Mesodermal cell (in vitro differentiated cells): ENCODE results near the gene DALRD3.
A peak's percentile ranks its signal among the peaks of the same experiment; 100 is the strongest.

Experiments used
- H3K27ac ChIP-seq: 2 replicates; pipeline ENCODE4 v1.7.0; 2013; ENCODE audit warnings: mild to moderate bottlenecking, low read depth, low read length, moderate library complexity; ENCODE audit not compliant: severe bottlenecking
- H3K36me3 ChIP-seq: 2 replicates; pipeline ENCODE4 v1.7.1; 2013; ENCODE audit warnings: mild to moderate bottlenecking, low read length, moderate library complexity; ENCODE audit not compliant: control insufficient read depth, insufficient read depth
- H3K4me1 ChIP-seq: one replicate; pipeline ENCODE4 v1.7.1; 2013; ENCODE audit warnings: mild to moderate bottlenecking, low read length; ENCODE audit not compliant: insufficient read depth, control insufficient read depth, poor library complexity, severe bottlenecking
- H3K4me3 ChIP-seq: 2 replicates; pipeline ENCODE4 v1.7.0; 2013; ENCODE audit warnings: low read length, control low read depth, mild to moderate bottlenecking; ENCODE audit not compliant: insufficient read depth, poor library complexity, severe bottlenecking; ENCODE audit errors: extremely low read depth
- H3K9me3 ChIP-seq: 2 replicates; pipeline ENCODE4 v1.7.1; 2013; ENCODE audit warnings: mild to moderate bottlenecking, low read length, moderate library complexity; ENCODE audit not compliant: control insufficient read depth
- WGBS, 2 experiments: methylation state at CpG; one replicate each; pipeline ENCODE4 v1.1.5; 2013; ENCODE audit warnings: missing lambda C conversion rate in 2 of 2; ENCODE audit not compliant: insufficient coverage in 2 of 2; 5-methylcytosine and 5-hydroxymethylcytosine counted together

DALRD3 gene

DNA sequence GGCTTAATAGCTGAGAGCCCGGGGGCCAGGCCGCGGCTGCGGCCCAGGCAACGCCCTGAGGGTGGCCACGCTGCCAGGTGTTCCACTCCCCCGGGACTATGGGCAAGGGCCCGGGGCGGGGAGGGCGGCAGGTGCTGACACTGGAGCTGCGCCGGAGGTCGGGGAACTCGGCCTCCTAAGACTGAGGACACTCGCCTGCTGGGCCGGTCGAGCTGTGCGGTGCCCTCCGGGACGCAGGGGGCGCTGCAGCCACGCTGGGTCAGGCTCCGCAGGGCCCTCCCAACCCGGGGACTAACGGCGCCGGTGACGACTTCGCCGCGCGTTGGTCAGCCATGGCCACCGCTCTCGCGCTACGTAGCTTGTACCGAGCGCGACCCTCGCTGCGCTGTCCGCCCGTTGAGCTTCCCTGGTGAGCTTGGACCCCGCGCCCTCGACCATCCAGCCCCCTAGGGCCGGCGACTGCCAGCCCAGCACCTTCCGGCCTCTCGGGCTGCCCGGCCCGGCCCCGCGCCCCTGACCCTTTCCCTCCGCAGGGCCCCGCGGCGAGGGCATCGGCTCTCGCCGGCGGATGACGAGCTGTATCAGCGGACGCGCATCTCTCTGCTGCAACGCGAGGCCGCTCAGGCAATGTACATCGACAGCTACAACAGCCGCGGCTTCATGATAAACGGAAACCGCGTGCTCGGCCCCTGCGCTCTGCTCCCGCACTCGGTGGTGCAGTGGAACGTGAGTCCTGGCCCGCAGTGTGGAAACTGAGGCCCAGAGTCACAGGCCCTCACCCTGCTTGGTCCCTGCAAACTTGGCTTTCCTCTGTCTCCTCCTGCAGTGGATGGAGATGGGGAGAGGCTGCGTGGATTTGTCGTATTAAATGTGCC, 3.7 kb upstream of the DALRD3 start, which contains the start of gene NDUFAF3:
NDUFAF3 (plus strand) TSS at position 309 of the 875 bp plus-strand sequence; CDS start at position 333, 24 bp downstream.
- 0% methylated on average over 73 to 77 of the region's 83 CpGs for WGBS, 2 experiments
- peaks cover 46% of the 10 kb centered on the region for H3K36me3 ChIP-seq

DNA sequence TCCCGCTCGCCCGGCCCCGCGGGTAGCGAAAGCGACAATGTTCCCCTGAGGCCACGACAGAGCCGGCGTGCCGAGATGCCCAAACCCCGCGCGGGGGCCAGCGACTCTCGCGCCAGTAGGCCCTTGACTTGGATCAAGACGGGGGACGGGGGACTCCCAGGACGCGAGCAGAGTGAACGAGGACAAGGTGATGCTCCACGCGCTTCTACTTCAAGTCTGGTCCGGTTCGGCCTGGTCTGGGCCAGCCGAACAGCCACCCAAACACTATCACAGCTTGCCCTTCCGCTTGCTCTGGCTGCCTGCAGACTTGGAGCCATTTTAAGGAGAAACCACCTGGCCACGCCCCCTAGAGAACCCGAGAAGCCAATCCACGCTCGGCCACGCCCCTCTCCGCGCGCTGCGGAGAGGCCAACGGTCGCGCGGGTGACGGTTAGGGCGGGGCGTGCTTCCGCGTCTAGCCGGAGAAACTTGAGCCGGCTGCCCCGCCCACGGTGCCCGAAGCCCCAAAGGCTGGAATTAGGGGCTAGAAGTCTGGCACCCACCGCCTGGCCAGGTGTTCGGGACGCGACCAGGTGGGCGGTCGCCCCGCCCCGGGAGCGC, 2.9 kb upstream of the DALRD3 start:
- 0% methylated on average over 50 to 54 of the region's 60 CpGs for WGBS, 2 experiments
- Histone ChIP-seq H3K4me1 (peaks cover 10% of the 10 kb centered on the region), H3K27ac (peak overlapping the region; percentile 99), H3K36me3 (peaks cover 46% of the 10 kb centered on the region), H3K9me3 (no peaks in the 10 kb centered on the region), H3K4me3 (peak overlapping the region; percentile 93)

More for the DNA sequence above, 3.7 kb upstream of the DALRD3 start, which contains the start of gene NDUFAF3:
- H3K4me3 ChIP-seq = peak within 1 kb of the TSS; percentile 93
- peaks cover 7% of the 10 kb centered on the region for H3K4me1 ChIP-seq
- peak within 1 kb of the TSS; percentile 99 for H3K27ac ChIP-seq
- H3K9me3 ChIP-seq = no peaks in the 10 kb centered on the region

GRCh38 chr3:49020330-49021212, 2.2 kb upstream of the DALRD3 start:
- peak overlapping the region; percentile 93 for H3K4me3 ChIP-seq
- 1 to 4% methylated on average over 40 to 43 of the region's 51 CpGs for WGBS, 2 experiments
- peak overlapping the region; percentile 99 for H3K27ac ChIP-seq
- H3K36me3 ChIP-seq = peaks cover 46% of the 10 kb centered on the region
- H3K9me3 ChIP-seq = no peaks in the 10 kb centered on the region
- H3K4me1 ChIP-seq = peaks cover 10% of the 10 kb centered on the region

DNA sequence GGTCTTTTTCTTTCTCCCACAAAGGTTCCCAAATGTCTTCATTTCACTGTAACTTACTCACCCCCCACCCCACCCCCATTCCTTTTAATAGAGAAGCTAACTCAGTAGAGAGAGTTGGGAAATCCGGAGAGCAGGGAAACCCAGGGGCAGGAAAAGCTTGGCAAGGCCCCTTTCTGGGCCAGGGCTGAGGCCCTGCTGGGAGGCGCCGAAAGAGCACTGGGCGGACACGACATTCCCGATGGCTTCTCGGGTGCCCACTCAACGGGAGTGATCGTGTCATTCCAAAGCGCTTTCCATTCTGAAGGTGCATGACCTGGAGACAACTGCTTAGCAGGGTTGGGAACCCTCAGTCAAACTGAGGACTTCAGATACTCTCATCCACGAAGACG, 1.6 kb upstream of the DALRD3 start:
- peaks cover 46% of the 10 kb centered on the region for H3K36me3 ChIP-seq
- H3K27ac ChIP-seq = no peak overlapping the region
- peaks cover 10% of the 10 kb centered on the region for H3K4me1 ChIP-seq
- H3K4me3 ChIP-seq = peak overlapping the region; percentile 93
- WGBS, 2 experiments = 73 to 76% methylated on average over 12 of the region's 12 CpGs
- H3K9me3 ChIP-seq = no peaks in the 10 kb centered on the region

DNA sequence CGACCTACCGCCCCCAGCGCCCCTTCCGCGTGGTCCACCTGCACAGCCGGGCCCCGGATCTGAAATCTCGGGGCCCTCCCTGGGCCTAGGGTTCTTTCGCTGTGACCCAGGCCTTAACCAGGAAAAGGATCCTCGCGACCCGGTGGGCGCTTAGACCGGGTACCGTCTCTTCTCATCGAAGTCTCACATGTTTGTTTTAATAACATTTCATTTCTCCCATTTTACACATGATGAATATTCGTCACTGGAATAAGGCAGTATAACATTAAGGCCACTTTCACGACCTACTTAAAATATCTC, 277 bp upstream of the DALRD3 start:
- 8 to 9% methylated on average over 13 to 15 of the region's 18 CpGs for WGBS, 2 experiments
- Histone ChIP-seq H3K4me3 (peak overlapping the region; percentile 76), H3K9me3 (no peaks in the 10 kb centered on the region), H3K36me3 (peaks cover 46% of the 10 kb centered on the region), H3K4me1 (peaks cover 10% of the 10 kb centered on the region), H3K27ac (no peak overlapping the region)

- Histone ChIP-seq H3K4me3 (peak overlapping the region; percentile 76), H3K27ac (no peak overlapping the region), H3K9me3 (no peaks in the 10 kb centered on the region), H3K36me3 (peaks cover 46% of the 10 kb centered on the region), H3K4me1 (peaks cover 10% of the 10 kb centered on the region)
- 25 to 26% methylated on average over 8 to 23 of the region's 23 CpGs for WGBS, 2 experiments
Measured at GRCh38 chr3:49017229-49017970, 980 bp downstream of the DALRD3 start.

DNA sequence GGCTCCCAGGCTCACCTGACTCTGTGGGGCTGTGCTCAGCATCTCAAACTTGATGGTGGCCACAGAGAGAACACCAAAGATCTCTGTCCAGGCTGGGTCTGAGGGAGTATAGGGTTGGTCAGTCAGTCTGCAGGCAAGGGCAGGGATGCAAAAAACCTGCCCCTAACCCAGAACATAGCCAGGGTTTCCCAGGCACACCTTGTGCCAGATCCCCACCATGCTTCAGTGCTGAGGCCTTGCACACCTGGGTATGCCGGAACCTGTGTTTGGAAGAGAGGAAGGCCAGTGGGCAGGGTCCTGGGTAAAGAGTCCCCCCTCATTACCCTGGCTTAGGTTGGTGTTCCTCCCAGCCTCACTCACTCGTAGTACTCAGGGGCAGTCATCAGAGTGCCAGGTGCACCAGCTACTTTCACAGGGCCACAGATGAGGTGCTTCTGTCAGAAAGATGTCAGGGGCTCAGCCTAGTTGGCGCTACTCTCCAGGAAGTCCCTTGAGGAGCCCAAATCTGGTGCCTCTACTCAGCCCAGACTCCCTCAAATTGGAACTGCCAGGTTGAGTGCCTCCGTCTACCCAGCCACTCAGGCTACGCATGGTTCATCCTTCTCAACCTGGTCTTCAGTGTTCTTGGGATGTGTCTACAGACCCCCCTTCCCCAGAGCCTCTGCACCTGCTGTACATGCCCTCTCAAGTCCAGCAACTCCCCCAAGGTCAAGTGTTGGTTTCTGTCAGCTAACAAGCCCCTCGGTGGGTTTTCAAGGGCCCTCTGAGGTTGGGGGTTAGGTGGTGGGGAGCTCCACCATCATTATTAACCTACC, 1.8 kb downstream of the DALRD3 start:
- no peaks in the 10 kb centered on the region for H3K9me3 ChIP-seq
- peaks cover 54% of the 10 kb centered on the region for H3K36me3 ChIP-seq
- peaks cover 10% of the 10 kb centered on the region for H3K4me1 ChIP-seq
- 90 to 98% methylated on average over 4 of the region's 6 CpGs for WGBS, 2 experiments
- H3K27ac ChIP-seq = no peak overlapping the region
- H3K4me3 ChIP-seq = no peak overlapping the region

- peaks cover 61% of the 10 kb centered on the region for H3K36me3 ChIP-seq
- H3K9me3 ChIP-seq = no peaks in the 10 kb centered on the region
- WGBS, 2 experiments = 92 to 97% methylated on average over 3 to 5 of the region's 6 CpGs
- H3K27ac ChIP-seq = no peak overlapping the region
- peaks cover 10% of the 10 kb centered on the region for H3K4me1 ChIP-seq
- no peak overlapping the region for H3K4me3 ChIP-seq
Measured at GRCh38 chr3:49015765-49016164, 2.6 kb downstream of the DALRD3 start.

- H3K27ac ChIP-seq = no peak overlapping the region
- WGBS, 2 experiments = 95% methylated on average over 4 to 7 of the region's 8 CpGs
- peaks cover 8% of the 10 kb centered on the region for H3K4me1 ChIP-seq
- no peak overlapping the region for H3K4me3 ChIP-seq
- no peaks in the 10 kb centered on the region for H3K9me3 ChIP-seq
- H3K36me3 ChIP-seq = peaks cover 63% of the 10 kb centered on the region
Measured at GRCh38 chr3:49015072-49015471, 3.3 kb downstream of the DALRD3 start.
